Osteocyte (in vitro differentiated cells): ENCODE data around the gene PDE3B. TPM values are rescaled to one million over a fixed set of nuclear protein-coding genes. Genes with fewer than 3 reads are reported as not detected.

Experiments
- DNase-seq: peaks from one replicate; pipeline ENCODE4 v3.0.0; 2021; ENCODE audit warnings: mixed read lengths; ENCODE audit not compliant: unreplicated experiment; ENCODE audit errors: extremely low spot score
- H3K27ac Mint-ChIP-seq: one replicate; pipeline ENCODE4 v1.8.0; 2021; ENCODE audit warnings: mild to moderate bottlenecking, mixed read lengths; ENCODE audit not compliant: unreplicated experiment
- H3K27me3 Mint-ChIP-seq: one replicate; pipeline ENCODE4 v1.8.0; 2021; ENCODE audit warnings: mixed read lengths; ENCODE audit not compliant: unreplicated experiment
- H3K36me3 Mint-ChIP-seq: one replicate; pipeline ENCODE4 v1.8.0; 2021; ENCODE audit warnings: mixed read lengths; ENCODE audit not compliant: unreplicated experiment
- H3K4me1 Mint-ChIP-seq: one replicate; pipeline ENCODE4 v1.8.0; 2021; ENCODE audit warnings: mixed read lengths; ENCODE audit not compliant: unreplicated experiment
- H3K4me3 Mint-ChIP-seq: one replicate; pipeline ENCODE4 v1.8.0; 2021; ENCODE audit warnings: mild to moderate bottlenecking, moderate library complexity, mixed read lengths; ENCODE audit not compliant: unreplicated experiment
- H3K9me3 Mint-ChIP-seq: one replicate; pipeline ENCODE4 v1.8.0; 2021; ENCODE audit warnings: mixed read lengths; ENCODE audit not compliant: unreplicated experiment
- CTCF ChIP-seq: fragments of 200-600 bp; sonication (generic); IDR thresholded peaks from 2 replicates; pipeline ENCODE4 v1.5.0; 2021; ENCODE audit warnings: antibody characterized with exemption, mild to moderate bottlenecking, moderate library complexity
- total RNA-seq: library from RNA; stranded (reverse); gene quantifications from 2 replicates; pipeline ENCODE4 v1.2.1, GENCODE V29; 2021

The PDE3B gene
- total RNA-seq, 1 donor from 2014 or later, result 0.08 TPM

- no peak for TF ChIP-seq CTCF
- Mint-ChIP-seq H3K36me3 (no peaks in the 10 kb centered on the region), H3K27ac (no peak overlapping the region), H3K27me3 (no peaks in the 10 kb centered on the region), H3K4me1 (no peaks in the 10 kb centered on the region), H3K4me3 (no peak overlapping the region), H3K9me3 (no peaks in the 10 kb centered on the region)
- no peak for DNase-seq
Observed at GRCh38 chr11:14842002-14842401, 198.4 kb downstream of the PDE3B start.

GRCh38 chr11:14852571-14853177, 209.1 kb downstream of the PDE3B start:
- TF ChIP-seq CTCF, result no peak
- no peaks in the 10 kb centered on the region for H3K4me1 Mint-ChIP-seq
- DNase-seq, result no peak
- no peak overlapping the region for H3K27ac Mint-ChIP-seq
- no peaks in the 10 kb centered on the region for H3K36me3 Mint-ChIP-seq
- H3K9me3 Mint-ChIP-seq, result no peaks in the 10 kb centered on the region
- peaks cover 20% of the 10 kb centered on the region for H3K27me3 Mint-ChIP-seq
- no peak overlapping the region for H3K4me3 Mint-ChIP-seq

GRCh38 chr11:14854057-14854456, 210.5 kb downstream of the PDE3B start:
- Mint-ChIP-seq H3K4me1 (no peaks in the 10 kb centered on the region), H3K9me3 (no peaks in the 10 kb centered on the region), H3K36me3 (no peaks in the 10 kb centered on the region), H3K27ac (no peak overlapping the region), H3K27me3 (peaks cover 20% of the 10 kb centered on the region), H3K4me3 (no peak overlapping the region)
- TF ChIP-seq CTCF, result no peak
- no peak for DNase-seq

GRCh38 chr11:14855890-14856289, 212.3 kb downstream of the PDE3B start:
- Mint-ChIP-seq H3K27me3 (peaks cover 20% of the 10 kb centered on the region), H3K9me3 (no peaks in the 10 kb centered on the region), H3K4me1 (no peaks in the 10 kb centered on the region), H3K4me3 (no peak overlapping the region), H3K36me3 (no peaks in the 10 kb centered on the region), H3K27ac (no peak overlapping the region)
- DNase-seq, result no peak
- TF ChIP-seq CTCF, result no peak

- Mint-ChIP-seq H3K36me3 (no peaks in the 10 kb centered on the region), H3K4me3 (no peak overlapping the region), H3K9me3 (no peaks in the 10 kb centered on the region)
Observed at GRCh38 chr11:14857621-14858020, 214.0 kb downstream of the PDE3B start.

More at GRCh38 chr11:14857621-14858020, 214.0 kb downstream of the PDE3B start:
- DNase-seq, result no peak
- H3K27me3 Mint-ChIP-seq, result peaks cover 20% of the 10 kb centered on the region
- no peak for TF ChIP-seq CTCF
- H3K4me1 Mint-ChIP-seq, result no peaks in the 10 kb centered on the region
- H3K27ac Mint-ChIP-seq, result no peak overlapping the region
